DMS153 (cell line): ENCODE results near the gene HPCAL1.

ENCODE experiments used
- DNase-seq: peaks from one replicate; lab custom pipeline; 2025; lab: John Stamatoyannopoulos, UW

The HPCAL1 gene

GRCh38 chr2:10426726-10427617, 124.3 kb downstream of the HPCAL1 start:
- no peak for DNase-seq

- DNase-seq = no peak
Observed at GRCh38 chr2:10427618-10427949, 124.9 kb downstream of the HPCAL1 start.

GRCh38 chr2:10428355-10428754, 125.7 kb downstream of the HPCAL1 start:
- DNase-seq = no peak

- no peak for DNase-seq
Observed at GRCh38 chr2:10428924-10429323, 126.2 kb downstream of the HPCAL1 start.

GRCh38 chr2:10430886-10431622, 128.3 kb downstream of the HPCAL1 start:
- DNase-seq = no peak

GRCh38 chr2:10431797-10432196, 129.1 kb downstream of the HPCAL1 start:
- DNase-seq = no peak

GRCh38 chr2:10432311-10433181, 129.8 kb downstream of the HPCAL1 start:
- DNase-seq = no peak

GRCh38 chr2:10433264-10433946, 130.7 kb downstream of the HPCAL1 start:
- no peak for DNase-seq

- no peak for DNase-seq
Observed at GRCh38 chr2:10433947-10434885, 131.5 kb downstream of the HPCAL1 start.

GRCh38 chr2:10434886-10435819, 132.4 kb downstream of the HPCAL1 start:
- peak; percentile 27 for DNase-seq

- no peak for DNase-seq
Observed at GRCh38 chr2:10435820-10436204, 133.1 kb downstream of the HPCAL1 start.

- DNase-seq = no peak
Observed at GRCh38 chr2:10436583-10437110, 133.9 kb downstream of the HPCAL1 start.

- DNase-seq = no peak
Observed at GRCh38 chr2:10437806-10438205, 135.1 kb downstream of the HPCAL1 start.

GRCh38 chr2:10438688-10439087, 136.0 kb downstream of the HPCAL1 start:
- DNase-seq = no peak

- DNase-seq = no peak
Observed at GRCh38 chr2:10439185-10439879, 136.6 kb downstream of the HPCAL1 start.

GRCh38 chr2:10439971-10440370, 137.3 kb downstream of the HPCAL1 start:
- DNase-seq = no peak

GRCh38 chr2:10440736-10441135, 138.0 kb downstream of the HPCAL1 start:
- DNase-seq = no peak

- DNase-seq = no peak
Observed at GRCh38 chr2:10441948-10442347, 139.2 kb downstream of the HPCAL1 start.
